Embryonic facial prominence (tissue), 1 donor: ENCODE data around the gene SNAP47.
A peak's percentile ranks its signal among the peaks of the same experiment; 100 is the strongest.
"Not testable (repeated sequence)": the region's sequence is repeated elsewhere in the genome, so short reads cannot be mapped to it uniquely, and the experiment has no call there.

Experiments used
- DNase-seq: peaks from one replicate; pipeline ENCODE4 v3.0.0-alpha.2; 2016; ENCODE audit errors: extremely low spot score

The SNAP47 gene, protein sequence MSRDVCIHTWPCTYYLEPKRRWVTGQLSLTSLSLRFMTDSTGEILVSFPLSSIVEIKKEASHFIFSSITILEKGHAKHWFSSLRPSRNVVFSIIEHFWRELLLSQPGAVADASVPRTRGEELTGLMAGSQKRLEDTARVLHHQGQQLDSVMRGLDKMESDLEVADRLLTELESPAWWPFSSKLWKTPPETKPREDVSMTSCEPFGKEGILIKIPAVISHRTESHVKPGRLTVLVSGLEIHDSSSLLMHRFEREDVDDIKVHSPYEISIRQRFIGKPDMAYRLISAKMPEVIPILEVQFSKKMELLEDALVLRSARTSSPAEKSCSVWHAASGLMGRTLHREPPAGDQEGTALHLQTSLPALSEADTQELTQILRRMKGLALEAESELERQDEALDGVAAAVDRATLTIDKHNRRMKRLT

GRCh38 chr1:227734856-227735538, at the start of gene SNAP47, which contains the start of gene JMJD4:
Gene SNAP47, plus strand, starts transcription at chr1:227735435. Its CDS starts 12,302 bp downstream, at chr1:227747737.
Gene JMJD4, minus strand, starts transcription at chr1:227735302. Its CDS starts 29 bp downstream, at chr1:227735273.
- DNase-seq: peak; percentile 70

GRCh38 chr1:227685807-227686206, 49.4 kb upstream of the SNAP47 start:
- DNase-seq: no peak

DNA sequence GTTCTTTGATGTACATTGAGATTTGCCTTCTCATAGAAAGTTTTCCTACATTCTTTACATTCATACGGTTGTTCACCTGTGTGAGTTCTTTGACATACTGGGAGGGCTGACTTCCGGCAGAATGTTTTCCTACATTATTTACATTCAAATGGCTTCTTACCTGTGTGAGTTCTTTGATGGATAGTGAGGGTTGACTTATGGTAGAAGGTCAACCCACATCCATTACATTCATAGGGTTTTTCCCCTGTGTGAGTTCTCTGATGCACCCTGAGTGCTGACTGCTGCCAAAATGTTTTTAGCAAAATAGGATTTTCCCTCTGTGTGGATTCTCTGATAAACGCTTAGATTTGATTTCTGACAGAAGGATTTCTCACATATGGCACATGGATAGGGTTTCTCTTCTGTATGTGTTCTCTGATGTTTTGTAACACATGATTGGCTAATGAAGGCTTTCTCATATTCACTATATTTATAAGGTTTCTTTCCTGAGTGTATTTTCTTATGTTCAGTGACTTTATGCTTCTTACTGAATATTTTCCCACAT, 37.8 kb upstream of the SNAP47 start:
- DNase-seq: no peak

- DNase-seq: not testable (repeated sequence)
Observed at GRCh38 chr1:227701631-227702030, 33.6 kb upstream of the SNAP47 start.

DNA sequence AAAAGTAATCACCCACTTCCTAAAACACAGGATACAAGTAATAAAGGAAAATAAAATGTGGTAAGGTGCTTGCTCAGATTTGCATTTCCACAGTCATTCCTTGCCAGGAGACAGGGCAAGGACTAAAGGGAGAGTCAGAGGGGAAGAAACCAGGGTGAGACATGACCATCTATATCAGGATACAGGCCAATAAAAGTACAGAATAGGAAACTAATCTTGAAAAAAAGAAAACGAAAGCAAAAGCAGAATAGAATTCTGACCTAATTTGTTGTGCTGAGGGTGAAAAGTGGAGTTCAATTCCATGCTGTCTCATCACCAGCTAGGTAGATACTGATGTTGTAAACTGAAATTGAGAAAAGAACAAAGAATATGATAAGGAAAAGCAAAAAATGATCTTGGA, 27.4 kb upstream of the SNAP47 start:
- no peak for DNase-seq

GRCh38 chr1:227709451-227709850, 25.8 kb upstream of the SNAP47 start:
- no peak for DNase-seq

DNA sequence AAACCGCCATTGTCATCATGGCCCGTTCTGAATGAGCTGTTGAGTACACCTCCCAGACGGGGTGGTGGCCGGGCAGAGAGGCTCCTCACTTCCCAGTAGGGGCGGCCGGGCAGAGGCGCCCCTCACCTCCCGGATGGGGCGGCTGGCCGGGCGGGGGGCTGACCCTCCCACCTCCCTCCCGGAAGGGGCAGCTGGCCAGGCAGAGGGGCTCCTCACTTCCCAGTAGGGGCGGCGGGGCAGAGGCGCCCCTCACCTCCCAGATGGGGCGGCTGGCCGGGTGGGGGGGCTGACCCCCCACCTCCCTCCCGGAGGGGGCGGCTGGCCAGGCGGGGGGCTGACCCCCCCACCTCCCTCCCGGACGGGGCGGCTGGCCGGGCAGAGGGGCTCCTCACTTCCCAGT, 24.8 kb upstream of the SNAP47 start:
- DNase-seq: not testable (repeated sequence)

DNA sequence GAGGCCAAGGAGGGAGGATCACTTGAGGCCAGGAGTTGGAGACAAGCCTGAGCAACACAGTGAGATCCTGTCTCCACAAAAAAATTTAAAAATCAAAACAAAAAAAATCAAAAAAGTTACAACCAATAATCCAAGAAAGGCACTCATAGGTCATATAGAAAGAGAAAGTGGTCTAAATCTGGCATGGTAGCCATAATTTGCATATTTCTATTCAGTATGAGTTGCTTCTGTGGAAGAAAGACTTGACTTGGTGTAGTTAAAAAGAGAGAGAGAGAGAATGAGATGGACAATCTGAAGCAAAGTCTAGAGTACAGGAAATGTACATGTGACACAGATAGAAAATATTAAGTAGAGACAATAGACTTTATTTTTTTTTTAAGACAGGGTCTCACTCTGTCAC, 22.6 kb upstream of the SNAP47 start:
- DNase-seq: no peak

- no peak for DNase-seq
Observed at GRCh38 chr1:227718932-227719331, 16.3 kb upstream of the SNAP47 start.

GRCh38 chr1:227723474-227723873, 11.8 kb upstream of the SNAP47 start:
- DNase-seq: no peak

- DNase-seq: no peak
Observed at GRCh38 chr1:227725046-227725445, 10.2 kb upstream of the SNAP47 start.

GRCh38 chr1:227726318-227726717, 8.9 kb upstream of the SNAP47 start:
- DNase-seq: no peak

DNA sequence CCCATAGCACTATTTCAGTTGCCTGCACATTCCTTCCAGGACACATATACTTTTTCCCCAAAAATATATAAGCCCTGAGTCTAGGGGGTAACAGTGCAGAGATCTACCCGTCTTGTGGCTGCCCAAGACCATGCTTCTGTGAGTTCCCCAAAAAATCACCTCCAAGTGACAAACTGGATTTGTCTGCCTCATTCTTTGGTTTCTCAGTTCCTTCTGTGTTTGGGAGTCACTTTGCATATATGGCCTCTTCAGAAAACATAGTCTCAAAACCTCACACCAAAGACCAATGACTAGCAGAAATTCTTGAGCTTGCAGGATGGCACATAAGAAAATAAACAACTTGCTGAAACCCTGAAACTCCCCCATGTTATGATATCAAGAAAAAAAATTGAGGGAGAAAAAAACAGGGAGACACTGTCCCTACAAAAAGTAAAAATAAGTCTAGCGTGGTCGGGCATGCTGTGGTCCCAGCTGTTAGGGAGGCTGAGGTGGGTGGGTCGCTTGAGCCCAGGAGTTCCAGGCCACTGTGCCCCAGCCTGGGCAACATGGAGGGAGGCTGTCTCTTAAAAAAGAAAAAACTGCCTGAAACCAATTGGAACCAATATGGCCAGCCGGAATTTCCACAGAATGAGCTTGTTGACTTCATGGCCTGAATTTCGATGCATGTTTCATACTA, 8.2 kb upstream of the SNAP47 start:
- no peak for DNase-seq

DNA sequence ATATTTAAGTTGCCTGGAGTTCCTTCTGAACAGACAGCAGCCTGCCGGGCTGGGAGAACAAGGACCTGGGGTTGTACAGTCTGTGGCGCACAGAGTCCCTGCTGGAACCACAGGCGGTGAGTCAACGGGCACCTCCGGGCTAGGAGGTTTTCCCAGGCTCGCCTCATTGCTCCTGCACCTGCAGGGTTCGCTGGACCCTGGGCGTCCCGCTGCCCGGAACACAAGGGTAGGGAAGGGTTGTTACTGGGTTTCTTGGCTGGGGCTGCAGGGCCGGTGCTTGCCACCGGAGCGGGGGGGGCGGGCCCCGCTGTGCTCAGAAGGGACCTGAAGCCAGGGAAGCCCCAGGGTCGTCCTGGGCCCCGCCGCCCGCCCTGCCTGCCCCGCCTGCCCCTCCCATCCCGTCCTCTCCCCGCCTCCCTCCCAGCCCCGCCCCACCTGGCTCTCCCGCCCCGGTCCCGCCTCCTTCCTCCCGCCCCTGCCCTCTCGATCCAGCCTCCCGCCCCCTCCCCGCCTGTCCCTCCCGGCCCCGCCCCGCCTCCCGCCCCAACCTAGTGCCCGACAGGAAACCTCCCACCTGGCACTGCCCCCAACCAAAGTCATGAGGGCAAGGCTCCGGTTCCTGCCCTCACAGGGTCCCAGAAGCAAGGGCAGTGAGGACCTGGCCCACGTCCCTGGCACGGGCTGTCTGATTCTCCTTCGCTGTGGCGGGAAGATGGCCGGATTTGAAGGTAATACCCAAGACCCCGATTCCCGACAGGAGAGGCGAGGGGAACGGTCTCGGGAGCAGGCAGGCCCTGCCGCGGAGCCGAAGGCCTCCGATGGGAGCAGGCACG, 7.0 kb upstream of the SNAP47 start:
- DNase-seq: peak; percentile 34

DNA sequence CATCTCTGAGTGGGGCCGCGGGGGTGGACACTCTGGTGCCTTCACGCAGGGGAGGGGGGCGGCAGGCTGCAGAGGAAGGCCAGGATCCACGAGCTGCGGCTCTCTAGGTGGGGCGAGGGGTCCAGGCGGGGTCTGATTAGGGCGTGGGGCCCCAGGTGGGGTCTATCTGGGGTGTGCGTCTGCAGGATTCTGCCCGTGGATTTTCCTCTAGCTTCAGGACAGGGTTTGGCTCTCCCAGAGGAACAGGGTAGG, 6.4 kb upstream of the SNAP47 start:
- DNase-seq: no peak

DNA sequence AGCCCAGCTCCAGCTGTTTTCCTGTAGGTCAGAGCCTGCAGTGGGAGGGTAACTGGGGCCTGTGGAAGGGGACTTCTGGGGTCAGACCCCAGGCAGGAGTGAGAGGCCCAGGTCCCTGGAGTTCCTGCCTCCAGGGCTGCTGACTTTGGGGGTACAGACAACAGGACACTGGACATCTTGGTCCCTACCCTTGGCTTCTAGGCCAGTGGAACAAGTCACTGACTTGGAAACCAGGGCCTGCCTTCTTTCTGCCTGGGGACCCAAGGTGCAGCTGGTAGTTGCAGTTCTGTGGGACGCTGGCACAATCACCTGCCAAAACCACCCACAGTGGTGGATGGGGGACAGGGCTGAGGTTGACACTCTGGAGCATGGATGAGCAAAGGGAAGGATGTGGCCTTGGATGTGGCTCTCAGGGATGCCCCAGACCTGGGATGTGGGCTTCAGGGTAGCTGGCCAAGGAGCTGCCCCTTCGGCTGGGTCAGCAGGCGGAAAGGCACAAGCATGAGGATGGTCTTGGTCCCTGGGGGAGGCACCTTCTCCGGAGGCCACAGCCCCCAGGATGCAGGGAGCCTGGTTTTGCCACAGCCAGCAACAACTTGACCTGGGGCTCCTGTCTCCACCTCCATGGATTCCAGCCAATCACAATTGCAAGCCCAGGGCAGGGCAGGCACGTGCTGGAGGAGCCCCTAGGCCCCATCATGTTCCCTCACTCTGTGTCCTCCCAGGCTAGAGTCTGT, 5.9 kb upstream of the SNAP47 start:
- no peak for DNase-seq

DNA sequence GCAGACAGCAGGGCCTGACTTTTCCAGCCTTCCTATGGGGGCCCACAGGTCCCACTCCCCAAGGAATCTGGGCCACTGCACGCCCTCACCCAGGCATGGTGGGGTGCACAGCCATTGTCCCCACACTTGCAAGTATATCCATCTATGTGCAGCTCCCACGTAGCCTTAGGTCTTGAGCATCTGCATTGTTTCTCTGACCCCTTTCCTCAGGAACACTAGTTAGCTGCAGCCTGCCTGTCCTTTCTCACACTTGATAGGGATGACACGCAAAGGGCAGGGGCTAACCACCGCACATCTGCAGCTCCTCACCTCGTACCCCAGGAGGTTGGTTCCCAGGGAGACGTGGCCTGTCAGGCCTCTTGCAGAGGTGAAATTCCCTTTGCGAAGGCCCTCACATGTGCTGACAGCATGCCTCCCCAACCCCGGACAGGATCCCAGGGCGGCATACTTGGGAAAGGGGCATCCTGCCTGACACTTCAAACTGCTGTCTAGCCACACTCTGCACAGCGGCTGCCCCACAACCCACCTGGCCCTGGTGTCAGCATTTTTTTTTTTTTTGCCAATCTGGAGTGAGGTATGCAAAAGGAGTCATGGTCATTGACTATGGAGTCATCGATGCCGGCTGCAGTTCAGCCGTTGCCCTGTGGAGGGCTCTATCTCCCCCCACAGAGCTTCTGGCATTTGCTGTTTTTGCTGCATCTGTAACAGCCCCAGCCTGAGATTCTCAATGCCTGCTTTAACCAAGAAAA, 5.2 kb upstream of the SNAP47 start:
- DNase-seq: no peak

DNA sequence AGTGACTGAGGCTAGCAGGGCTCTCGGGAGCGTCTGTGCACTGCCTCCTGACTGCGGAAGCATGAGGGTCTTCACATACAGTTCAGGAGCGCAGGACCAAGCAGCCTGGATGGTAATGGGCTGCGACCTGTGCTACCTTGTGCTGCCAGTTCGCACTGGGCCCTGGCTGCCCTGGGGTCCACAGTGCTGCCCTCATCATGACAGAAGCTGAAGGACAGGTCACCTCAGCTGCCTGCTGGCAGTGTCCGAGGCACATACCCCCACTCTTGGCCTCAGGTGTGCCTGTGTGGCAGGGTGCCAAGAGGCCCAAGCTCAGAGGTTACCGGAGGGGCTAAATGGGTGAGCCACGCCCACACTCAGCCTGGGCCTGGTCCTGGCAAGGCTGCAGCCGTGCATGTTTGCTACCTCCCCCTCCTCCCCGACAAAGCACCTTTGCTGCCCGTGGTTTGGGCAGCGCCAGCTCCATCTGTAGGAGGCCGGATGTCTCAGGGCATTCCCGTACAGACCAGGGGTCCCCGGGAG, 4.5 kb upstream of the SNAP47 start:
- no peak for DNase-seq

- DNase-seq: no peak
Observed at GRCh38 chr1:227731241-227731677, 4.0 kb upstream of the SNAP47 start.
